ENCODE results near the gene CIDEB. TPM values are rescaled to one million over a fixed set of nuclear protein-coding genes. Genes with fewer than 3 reads are reported as not detected.

The CIDEB gene
- total RNA-seq, 1 experiment from 2014 or later: not detected

- H4K20me1 ChIP-seq (ENCODE audit: insufficient read depth): no peaks in the 10 kb centered on the region
- no peaks in the 10 kb centered on the region for H3F3A ChIP-seq (ENCODE audit: insufficient read depth, low read depth)
- no peaks in the 10 kb centered on the region for H3K27me3 ChIP-seq (ENCODE audit: insufficient read depth, low read depth)
- H3K27ac ChIP-seq: no peak overlapping the region; the same call in 1 of the 2 replicates
- POLR2A ChIA-PET (ENCODE audit: unreplicated experiment): no interaction called here
- no peak overlapping the region for H3K4me3 ChIP-seq
- H3K4me1 ChIP-seq (replicated peaks; ENCODE audit: insufficient read depth): peaks cover 18% of the 10 kb centered on the region; the same call in 1 of the 2 replicates
- TF ChIP-seq EZH2 (IDR thresholded peaks at IDR 0.05; ENCODE audit: low read depth) (no peak), CTCF (conservative IDR thresholded peaks at IDR 0.05) (no peak)
- H3K9me3 ChIP-seq (ENCODE audit: insufficient read depth, low read depth): no peaks in the 10 kb centered on the region
- DNase-seq: peak in 1 of 2 experiments; percentile 34
- H3K79me2 ChIP-seq (ENCODE audit: low read depth): no peaks in the 10 kb centered on the region
- CTCF ChIA-PET: no interaction called here
- intact Hi-C loops (cut with micrococcal nuclease; ENCODE audit: unreplicated experiment): no loop called here
- no TSS peak for BruUV-seq (replicated peaks)
- no peaks in the 10 kb centered on the region for H3K36me3 ChIP-seq (ENCODE audit: low read depth)
- H2AFZ ChIP-seq: no peak overlapping the region
- H3K4me2 ChIP-seq: 0 out of 2 replicates have a peak overlapping the region, but pooled peaks have one; percentile 15
- no peaks in the 10 kb centered on the region for H3K9me2 ChIP-seq (ENCODE audit: insufficient read depth)
Observed at GRCh38 chr14:24353559-24354481, 46.0 kb upstream of the CIDEB start.

- POLR2A ChIA-PET (ENCODE audit: unreplicated experiment): no interaction called here
- intact Hi-C loops (cut with micrococcal nuclease; ENCODE audit: unreplicated experiment): no loop called here
- H2AFZ ChIP-seq: no peak overlapping the region
- peak in 1 of 2 experiments; percentile 45 for DNase-seq
- no peaks in the 10 kb centered on the region for H3K36me3 ChIP-seq (ENCODE audit: low read depth)
- H3K4me1 ChIP-seq (replicated peaks; ENCODE audit: insufficient read depth): peaks cover 18% of the 10 kb centered on the region; the same call in 1 of the 2 replicates
- H4K20me1 ChIP-seq (ENCODE audit: insufficient read depth): no peaks in the 10 kb centered on the region
- no peak overlapping the region for H3K27ac ChIP-seq
- H3F3A ChIP-seq (ENCODE audit: insufficient read depth, low read depth): no peaks in the 10 kb centered on the region
- CTCF ChIA-PET: no interaction called here
- H3K9me2 ChIP-seq (ENCODE audit: insufficient read depth): no peaks in the 10 kb centered on the region
- BruUV-seq (replicated peaks): no TSS peak
- H3K27me3 ChIP-seq (ENCODE audit: insufficient read depth, low read depth): no peaks in the 10 kb centered on the region
- H3K9me3 ChIP-seq (ENCODE audit: insufficient read depth, low read depth): no peaks in the 10 kb centered on the region
- TF ChIP-seq EZH2 (IDR thresholded peaks at IDR 0.05; ENCODE audit: low read depth) (no peak), CTCF (conservative IDR thresholded peaks at IDR 0.05) (no peak)
- no peak overlapping the region for H3K4me3 ChIP-seq
- H3K79me2 ChIP-seq (ENCODE audit: low read depth): no peaks in the 10 kb centered on the region
- H3K4me2 ChIP-seq: no peak overlapping the region
Observed at GRCh38 chr14:24351517-24351916, 43.7 kb upstream of the CIDEB start.

DNA sequence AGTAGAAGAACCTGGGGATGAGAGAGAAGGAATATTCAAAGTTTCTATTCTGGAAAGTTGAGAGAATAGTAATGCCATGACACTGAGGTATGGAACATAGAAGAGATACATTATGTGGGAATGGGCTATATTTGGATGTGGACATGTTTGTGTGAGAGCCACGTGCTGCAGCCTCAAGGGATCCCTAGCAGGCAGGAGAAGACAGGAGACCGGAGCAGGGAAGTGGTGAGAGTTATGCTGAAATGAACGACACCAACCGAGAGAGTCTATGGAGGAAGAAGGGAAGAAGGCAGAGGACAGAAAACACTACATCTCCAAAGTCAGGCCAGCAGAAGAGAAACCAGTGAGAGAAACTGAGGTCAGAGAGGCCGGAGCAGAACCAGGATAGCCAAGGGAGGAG lies 42.0 kb upstream of the CIDEB start:
- no peak overlapping the region for H2AFZ ChIP-seq
- POLR2A ChIA-PET (ENCODE audit: unreplicated experiment): no interaction called here
- no peaks in the 10 kb centered on the region for H3K27me3 ChIP-seq (ENCODE audit: insufficient read depth, low read depth)
- intact Hi-C loops (cut with micrococcal nuclease; ENCODE audit: unreplicated experiment): no loop called here
- H3K36me3 ChIP-seq (ENCODE audit: low read depth): no peaks in the 10 kb centered on the region
- H4K20me1 ChIP-seq (ENCODE audit: insufficient read depth): no peaks in the 10 kb centered on the region
- H3K9me2 ChIP-seq (ENCODE audit: insufficient read depth): no peaks in the 10 kb centered on the region
- no peak for TF ChIP-seq CTCF (conservative IDR thresholded peaks at IDR 0.05)
- TF ChIP-seq EZH2 (IDR thresholded peaks at IDR 0.05; ENCODE audit: low read depth): no peak
- no peak for DNase-seq
- H3K27ac ChIP-seq: no peak overlapping the region
- no peaks in the 10 kb centered on the region for H3F3A ChIP-seq (ENCODE audit: insufficient read depth, low read depth)
- no peaks in the 10 kb centered on the region for H3K9me3 ChIP-seq (ENCODE audit: insufficient read depth, low read depth)
- no peaks in the 10 kb centered on the region for H3K79me2 ChIP-seq (ENCODE audit: low read depth)
- no TSS peak for BruUV-seq (replicated peaks)
- peaks cover 12% of the 10 kb centered on the region; the same call in 1 of the 2 replicates for H3K4me1 ChIP-seq (replicated peaks; ENCODE audit: insufficient read depth)
- no peak overlapping the region for H3K4me2 ChIP-seq
- H3K4me3 ChIP-seq: no peak overlapping the region
- CTCF ChIA-PET: interaction anchor here (0.7 kb wide), 1 partner anchor 82 kb away, joined by 3 read pairs; no protein-coding TSS in a partner anchor

All from PC-9 (cell line).